Right lobe of liver (tissue), 6 donors: ENCODE measurements around the gene HIKESHI. TPM values are rescaled to one million over a fixed set of nuclear protein-coding genes. Genes with fewer than 3 reads are reported as not detected.

Experiments used
- ATAC-seq, 4 donors: fragments of 200-7000 bp; cut with Tn5 transposase; one replicate each; pipeline ENCODE4 v1.9.1; 2020; ENCODE audit warnings: mild to moderate bottlenecking in 4 of 4, moderate library complexity in 4 of 4
- DNase-seq, 3 donors: peaks; one replicate each; pipeline ENCODE4 v3.0.0-alpha.2; 2020
- H3K27ac ChIP-seq, 3 donors: fragments of 200-600 bp; one replicate each; pipeline ENCODE4 v1.8.0; 2022
- H3K27me3 ChIP-seq, 2 donors: fragments of 200-600 bp; one replicate each; pipeline ENCODE4 v1.8.0; 2022
- H3K36me3 ChIP-seq, 4 donors: fragments of 200-600 bp; sonication (generic) in 1 of 4; one replicate each; pipeline versions ENCODE4 v1.5.1 to v1.8.0; 2017 to 2022; ENCODE audit warnings: control low read depth in 1 of 4
- H3K4me1 ChIP-seq, 4 donors: fragments of 200-600 bp; sonication (generic) in 1 of 4; one replicate each; pipeline versions ENCODE4 v1.5.1 to v1.8.0; 2017 to 2022; ENCODE audit warnings: control low read depth in 1 of 4
- H3K4me3 ChIP-seq, 3 donors: fragments of 200-600 bp; one replicate each; pipeline ENCODE4 v1.8.0; 2022
- H3K9me3 ChIP-seq, 4 donors: fragments of 200-600 bp; sonication (generic) in 1 of 4; one replicate each; pipeline versions ENCODE4 v1.5.1 to v1.8.0; 2017 to 2022; ENCODE audit warnings: control low read depth in 1 of 4
- CTCF ChIP-seq, 4 donors: fragments of 200-600 bp in 3 of 4; fragments of 450-650 bp in 1 of 4; IDR thresholded peaks; one replicate each; pipeline versions ENCODE4 v1.5.1 to v1.8.0; 2016 to 2022; ENCODE audit warnings: antibody characterized with exemption in 4 of 4, mild to moderate bottlenecking in 2 of 4
- POLR2A ChIP-seq: fragments of 450-650 bp; IDR thresholded peaks from one replicate; pipeline ENCODE4 v1.6.1; 2017; ENCODE audit warnings: antibody characterized with exemption, mild to moderate bottlenecking
- WGBS: methylation state at CpG from one replicate; pipeline ENCODE4 v1.1.6; 2018; ENCODE audit warnings: low coverage, low lambda C conversion rate; ENCODE audit not compliant: insufficient coverage; ENCODE audit errors: missing lambda C conversion rate; 5-methylcytosine and 5-hydroxymethylcytosine counted together
- intact Hi-C, 2 donors: fragments of 100-400 bp; cut with DNase I; formaldehyde crosslinking; loops; one replicate each; pipeline versions ENCODE4 v1.11.2 to v1.14.1; 2022
- long read RNA-seq: library from polyadenylated mRNA; unstranded; transcript quantifications from one replicate; pipeline ENCODE4 v2.0.0, GENCODE V29; 2019
- total RNA-seq, 6 experiments: library from RNA; depleted of rRNA in 2 of 6; stranded (reverse); fragments of >200 nt in 2 of 6; fragmentation: NEBNext Ultra II Directional in 3 of 6; extraction: Animal tissue kit (Norgen Biotek cat#: 25700) in 3 of 6; gene quantifications; one replicate each; pipeline versions ENCODE4 v1.1.0 to v1.2.4, GENCODE V29; 2016 to 2023
- donor health status: DM: no; HTN: yes; CAD: no.
- donor health status: DM: no; HTN: no; CAD: no.
- donor health status: DM: no; HTN: no; CAD: no.
- donor health status: DM: no; HTN: yes; CAD: no.
- donor health status: DM: no; HTN: yes; CAD: no.

Gene HIKESHI
- 10 to 100 TPM; 10.1 to 17.0 (median 14.2) TPM for total RNA-seq
- long read RNA-seq, partial matches to known transcripts, result 0 of 7 reads
- long read RNA-seq, other reads (novel, unspliced or antisense), result 1 of 7 reads

- intact Hi-C loops, result no loop called here
- no peaks in the 10 kb centered on the region for H3K27me3 ChIP-seq
- H3K4me3 ChIP-seq, result peak within 1 kb of the TSS; percentile 74 to 89 (median 82)
- 0% methylated on average over 25 of the region's 30 CpGs for WGBS
- H3K36me3 ChIP-seq, result no peaks in the 10 kb centered on the region
- ATAC-seq (peak; percentile 99 to 100 (median 100)), DNase-seq (peak; percentile 100)
- H3K4me1 ChIP-seq, result peaks cover 0 to 12% (median 0%) of the 10 kb centered on the region in 4 donors
- H3K9me3 ChIP-seq, result no peaks in the 10 kb centered on the region
- peak within 1 kb of the TSS; percentile 73 to 91 (median 84) for H3K27ac ChIP-seq
- TF ChIP-seq POLR2A, result peak; percentile 36
- no peak for TF ChIP-seq CTCF (IDR thresholded peaks at IDR 0.05)
Measured at GRCh38 chr11:86302092-86302793, at the start of gene HIKESHI. HIKESHI (plus strand) TSS chr11:86302240; CDS start chr11:86302449, 209 bp downstream.

- 88% methylated on average over 1 of the region's 1 CpG for WGBS
- Histone ChIP-seq H3K36me3 (peaks cover 0 to 9% (median 4%) of the 10 kb centered on the region in 4 donors), H3K27me3 (no peaks in the 10 kb centered on the region), H3K9me3 (no peaks in the 10 kb centered on the region), H3K27ac (no peak overlapping the region), H3K4me3 (no peak overlapping the region), H3K4me1 (no peaks in the 10 kb centered on the region)
- intact Hi-C loops, result no loop called here
- DNase-seq (no peak), ATAC-seq (no peak)
- TF ChIP-seq POLR2A (no peak), CTCF (IDR thresholded peaks at IDR 0.05) (no peak)
Measured at GRCh38 chr11:86255896-86256295, 46.1 kb upstream of the HIKESHI start.

GRCh38 chr11:86256608-86257007 is 45.4 kb upstream of the HIKESHI start:
- DNase-seq (no peak), ATAC-seq (no peak)
- no peaks in the 10 kb centered on the region for H3K27me3 ChIP-seq
- H3K36me3 ChIP-seq, result peaks cover 0 to 9% (median 4%) of the 10 kb centered on the region in 4 donors
- no peak overlapping the region for H3K4me3 ChIP-seq
- no peaks in the 10 kb centered on the region for H3K9me3 ChIP-seq
- intact Hi-C loops, result no loop called here
- no peak overlapping the region for H3K27ac ChIP-seq
- TF ChIP-seq POLR2A, result no peak
- TF ChIP-seq CTCF (IDR thresholded peaks at IDR 0.05), result no peak
- no peaks in the 10 kb centered on the region for H3K4me1 ChIP-seq
- WGBS, result 64% methylated on average over 6 of the region's 6 CpGs

- peaks cover 0 to 9% (median 4%) of the 10 kb centered on the region in 4 donors for H3K36me3 ChIP-seq
- DNase-seq (no peak), ATAC-seq (no peak)
Measured at GRCh38 chr11:86257446-86257845, 44.6 kb upstream of the HIKESHI start.

More at GRCh38 chr11:86257446-86257845, 44.6 kb upstream of the HIKESHI start:
- Histone ChIP-seq H3K9me3 (no peaks in the 10 kb centered on the region), H3K27me3 (no peaks in the 10 kb centered on the region), H3K4me3 (no peak overlapping the region), H3K4me1 (no peaks in the 10 kb centered on the region), H3K27ac (no peak overlapping the region)
- TF ChIP-seq POLR2A, result no peak
- TF ChIP-seq CTCF (IDR thresholded peaks at IDR 0.05), result no peak
- intact Hi-C loops, result no loop called here
